Measurements from ENCODE around the gene ATF7.
"Not testable (repeated sequence)": the region's sequence is repeated elsewhere in the genome, so short reads cannot be mapped to it uniquely, and the experiment has no call there.

The ATF7 gene

GRCh38 chr12:53594897-53595615 is 31.1 kb downstream of the ATF7 start:
- DNase-seq: peak in 1 of 14 donors; percentile 44

GRCh38 chr12:53593707-53594106 is 32.5 kb downstream of the ATF7 start:
- DNase-seq: no peak

DNA sequence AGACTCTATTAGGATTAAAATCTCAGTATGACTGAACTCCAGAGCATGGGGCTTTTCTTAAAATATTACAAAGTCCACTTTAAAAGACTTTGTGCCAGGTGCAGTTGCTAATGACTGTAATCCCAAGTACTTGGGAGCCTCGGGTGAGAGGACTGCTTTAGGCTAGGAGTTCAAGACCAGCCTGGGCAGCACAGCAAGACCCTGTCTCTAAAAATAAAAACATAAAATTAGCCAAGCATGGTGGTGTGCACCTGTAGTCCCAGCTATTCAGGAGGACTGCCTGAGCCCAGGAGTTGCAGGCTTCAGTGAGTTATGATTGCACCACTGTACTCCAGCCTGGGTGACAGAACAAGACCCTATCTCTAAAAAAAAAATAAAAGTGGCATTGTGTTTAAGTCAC is 33.2 kb downstream of the ATF7 start:
- DNase-seq: no peak

DNA sequence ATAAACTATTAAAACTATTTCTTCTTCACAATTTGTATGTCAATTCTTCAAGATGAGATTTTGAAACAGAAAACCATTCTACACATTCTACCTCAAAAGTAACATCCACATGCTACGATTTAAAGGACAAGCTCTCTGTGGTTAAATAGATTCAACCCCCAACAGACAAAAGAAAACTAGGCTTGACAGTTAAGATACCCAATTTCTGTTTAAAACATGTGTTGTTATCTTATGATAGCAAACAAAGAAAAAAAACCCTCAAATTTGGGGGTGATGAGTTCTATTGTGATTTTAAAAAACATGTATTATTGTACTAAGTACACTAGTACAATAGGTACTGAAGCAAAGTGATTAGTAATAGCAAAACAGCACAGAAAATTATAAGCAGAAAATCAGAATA is 33.8 kb downstream of the ATF7 start:
- no peak for DNase-seq

- DNase-seq: peak in 9 of 14 donors; percentile 19 to 87 (median 39)
These were observed 34.6 kb downstream of the ATF7 start for GRCh38 chr12:53591301-53592206.

- DNase-seq: no peak
These were observed 35.5 kb downstream of the ATF7 start for GRCh38 chr12:53590652-53591051.

DNA sequence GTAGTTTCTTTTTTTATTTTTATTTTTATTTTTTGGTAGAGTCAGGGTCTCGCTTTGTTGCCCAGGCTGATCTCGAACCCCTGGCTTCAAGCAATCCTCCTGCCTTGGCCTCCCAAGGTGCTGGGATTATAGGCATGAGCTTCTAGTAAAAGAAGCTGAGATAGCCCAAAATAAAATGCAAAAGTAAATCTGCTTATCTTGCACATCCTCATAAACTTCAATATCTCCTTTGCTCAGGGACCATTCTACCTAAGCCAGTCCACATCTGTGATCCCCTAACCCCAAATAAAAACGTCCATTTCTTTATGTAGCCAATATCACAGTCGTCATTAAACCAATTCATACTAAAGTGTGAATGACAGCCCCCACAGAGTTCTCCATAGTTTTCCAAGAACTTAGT is 36.3 kb downstream of the ATF7 start:
- DNase-seq: no peak

- DNase-seq: no peak
These were observed 36.8 kb downstream of the ATF7 start for GRCh38 chr12:53589423-53589822.

GRCh38 chr12:53588123-53588522 is 38.1 kb downstream of the ATF7 start:
- DNase-seq: no peak

GRCh38 chr12:53586745-53587144 is 39.4 kb downstream of the ATF7 start:
- no peak for DNase-seq

DNA sequence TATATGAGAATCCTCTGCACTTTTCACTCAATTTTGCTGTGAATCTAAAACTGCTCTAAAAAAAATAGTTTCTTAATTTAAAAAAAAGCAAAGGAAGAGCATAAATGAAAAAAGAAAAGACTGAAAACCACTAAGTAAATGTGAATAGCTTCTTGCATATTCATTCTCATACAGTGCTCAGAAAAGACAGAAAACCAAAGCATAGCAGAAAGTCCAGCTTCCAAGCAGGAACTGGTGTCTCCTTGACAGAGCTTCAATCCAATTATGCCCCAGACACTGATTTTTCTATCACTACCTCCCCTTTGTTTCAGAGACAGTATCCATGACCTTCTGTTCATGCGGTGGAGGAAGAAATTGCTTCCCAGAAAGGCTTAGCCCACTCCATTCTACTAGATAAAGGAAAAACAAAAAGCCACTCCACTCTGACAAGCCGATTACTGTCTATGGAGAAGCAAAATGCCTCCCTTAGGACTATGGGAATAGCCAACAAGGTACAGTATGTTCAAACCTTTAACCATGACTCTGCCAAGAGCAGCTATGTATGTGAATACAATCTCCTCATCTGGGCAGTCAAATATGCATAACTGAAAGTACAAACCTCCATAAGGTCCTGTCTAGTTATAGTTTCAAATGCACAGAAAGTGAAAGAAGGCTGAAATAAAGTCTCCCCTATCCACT is 40.6 kb downstream of the ATF7 start:
- DNase-seq: peak in 1 of 14 donors; percentile 54

DNA sequence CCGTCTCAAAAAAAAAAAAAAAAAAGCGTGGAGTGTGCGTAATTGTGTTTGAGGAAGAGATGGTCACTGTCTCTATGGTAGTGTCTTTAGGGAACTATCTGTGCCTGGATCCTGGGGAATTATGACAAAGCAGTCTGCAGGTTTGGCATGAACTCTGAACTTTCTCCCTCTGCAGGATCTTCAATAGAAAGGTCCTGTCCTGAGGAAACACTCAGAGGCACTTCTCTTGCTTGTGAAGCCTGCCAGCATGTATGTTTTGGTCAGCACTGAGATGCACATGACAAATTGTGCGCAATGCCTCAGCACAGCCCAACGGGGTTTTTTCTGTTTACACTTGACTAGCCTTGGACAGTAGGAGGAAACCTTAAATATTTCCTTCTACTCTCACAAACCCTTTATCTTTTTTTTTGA is 46.6 kb downstream of the ATF7 start:
- DNase-seq: no peak

DNA sequence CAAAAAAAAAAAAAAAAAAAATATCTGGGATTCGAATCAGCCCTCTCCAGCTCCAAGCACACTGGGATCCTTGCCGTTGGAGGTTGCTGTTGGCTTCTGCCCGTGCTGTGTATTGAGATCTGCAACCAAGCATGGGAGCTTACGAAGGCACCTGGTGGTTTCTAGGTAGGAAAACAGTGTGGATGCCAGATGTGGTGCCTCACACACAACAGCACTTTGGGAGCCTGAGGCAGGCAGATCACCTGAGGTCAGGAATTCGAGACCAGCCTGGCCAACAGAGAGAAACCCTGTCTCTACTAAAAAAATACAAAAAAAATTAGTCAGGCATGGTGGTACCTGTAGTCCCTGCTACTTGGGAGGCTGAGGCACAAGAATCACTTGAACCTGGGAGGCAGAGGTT is 47.4 kb downstream of the ATF7 start:
- no peak for DNase-seq

DNA sequence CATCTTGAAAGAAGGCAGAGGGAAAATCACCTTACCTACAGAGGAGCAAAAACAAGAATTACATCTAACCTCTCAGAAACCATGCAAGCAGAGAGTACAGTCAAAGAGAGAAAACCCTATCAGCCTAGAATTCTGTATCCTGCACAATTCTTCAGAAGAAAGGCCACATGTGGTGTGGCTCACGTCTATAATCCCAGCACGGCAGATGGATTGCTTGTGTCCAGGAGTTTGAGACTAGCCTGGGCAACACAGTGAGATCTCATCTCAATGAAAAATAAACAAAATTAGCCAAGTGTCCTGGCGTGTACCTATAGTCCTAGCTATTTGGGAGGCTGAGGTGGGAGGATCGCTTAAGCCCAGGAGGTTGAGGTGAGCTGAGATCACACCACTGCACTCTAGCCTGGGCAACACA is 48.2 kb downstream of the ATF7 start:
- DNase-seq: no peak

DNA sequence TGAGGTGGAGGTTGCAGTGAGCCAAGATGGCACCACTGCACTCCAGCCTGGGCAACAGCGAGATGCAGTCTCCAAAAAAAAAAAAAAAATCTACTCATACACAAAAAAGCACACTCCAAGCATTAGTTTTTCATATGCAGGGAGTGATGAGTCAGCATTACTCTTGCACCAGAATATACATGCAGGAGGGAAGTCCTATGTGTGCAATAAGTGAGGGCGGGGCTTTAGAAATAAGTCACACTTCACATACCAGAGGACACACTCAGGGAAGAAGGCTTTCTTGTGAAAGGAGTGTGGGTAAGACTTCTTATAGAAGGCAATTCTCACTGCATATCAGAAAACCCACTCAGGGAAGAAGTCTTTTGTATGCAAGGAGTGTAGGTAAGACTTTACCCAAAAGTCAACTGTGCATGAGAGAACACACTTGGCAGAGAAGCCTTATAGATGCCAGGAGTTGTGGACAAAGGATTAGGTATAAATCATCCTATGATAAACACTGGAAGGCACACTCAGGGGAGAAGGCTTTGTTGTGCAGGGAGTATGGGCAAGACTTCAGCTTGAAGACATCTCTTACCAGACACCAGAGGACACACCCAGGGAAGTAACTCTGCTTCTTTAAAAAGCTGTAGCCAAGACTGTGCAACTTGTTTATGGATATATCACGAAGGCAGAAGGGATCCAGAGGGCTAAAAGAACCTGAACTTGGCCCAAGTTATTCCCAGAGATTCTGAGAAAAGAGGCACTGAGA is 50.5 kb downstream of the ATF7 start:
- no peak for DNase-seq

DNA sequence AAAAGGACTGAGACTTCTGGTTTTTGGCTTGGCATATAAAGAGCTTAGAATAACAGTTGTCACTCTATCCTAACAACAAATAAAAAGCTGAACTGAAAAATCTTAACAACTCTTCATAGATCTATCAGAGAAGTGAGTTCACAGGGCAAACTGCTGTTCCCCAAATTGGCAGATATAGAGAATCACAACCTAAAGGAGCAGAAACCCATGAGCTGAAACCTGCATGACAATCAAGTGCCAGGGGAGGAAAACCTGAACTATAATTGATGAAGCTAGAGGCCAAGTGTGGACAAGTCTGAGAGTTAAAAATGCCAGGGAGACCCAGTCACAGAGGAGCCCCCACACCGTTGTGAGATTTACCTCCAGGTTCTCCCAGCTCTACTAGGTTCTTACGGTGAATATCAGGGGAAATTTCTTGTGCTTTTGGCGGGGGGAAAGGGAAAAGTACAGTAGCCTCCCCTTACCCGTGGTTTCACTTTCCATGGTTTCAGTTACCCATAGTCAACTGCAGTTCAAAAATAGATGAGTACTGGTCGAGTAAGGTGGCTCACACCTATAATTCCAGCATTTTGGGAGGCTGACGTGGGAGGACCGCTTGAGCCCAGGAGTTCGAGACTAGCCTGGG is 53.9 kb downstream of the ATF7 start:
- no peak for DNase-seq

DNA sequence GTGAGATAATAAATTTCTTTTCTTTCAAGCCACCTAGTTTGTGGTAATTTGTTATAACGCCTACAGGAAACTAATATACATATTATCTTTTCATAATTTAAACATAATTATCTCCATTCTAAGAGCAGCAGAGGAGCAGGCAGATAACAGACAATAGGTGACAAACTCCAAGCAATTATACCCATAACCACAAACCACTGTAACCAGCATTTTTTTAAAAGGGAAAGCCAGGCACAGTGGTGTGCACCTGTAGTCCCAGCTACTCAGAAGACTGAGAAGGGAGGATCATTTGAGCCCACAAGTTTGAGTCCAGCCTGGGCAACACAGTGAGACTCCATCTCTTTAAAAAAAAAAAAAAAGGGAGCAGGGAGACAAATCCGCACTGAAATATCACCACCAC is 54.9 kb downstream of the ATF7 start:
- DNase-seq: no peak

DNA sequence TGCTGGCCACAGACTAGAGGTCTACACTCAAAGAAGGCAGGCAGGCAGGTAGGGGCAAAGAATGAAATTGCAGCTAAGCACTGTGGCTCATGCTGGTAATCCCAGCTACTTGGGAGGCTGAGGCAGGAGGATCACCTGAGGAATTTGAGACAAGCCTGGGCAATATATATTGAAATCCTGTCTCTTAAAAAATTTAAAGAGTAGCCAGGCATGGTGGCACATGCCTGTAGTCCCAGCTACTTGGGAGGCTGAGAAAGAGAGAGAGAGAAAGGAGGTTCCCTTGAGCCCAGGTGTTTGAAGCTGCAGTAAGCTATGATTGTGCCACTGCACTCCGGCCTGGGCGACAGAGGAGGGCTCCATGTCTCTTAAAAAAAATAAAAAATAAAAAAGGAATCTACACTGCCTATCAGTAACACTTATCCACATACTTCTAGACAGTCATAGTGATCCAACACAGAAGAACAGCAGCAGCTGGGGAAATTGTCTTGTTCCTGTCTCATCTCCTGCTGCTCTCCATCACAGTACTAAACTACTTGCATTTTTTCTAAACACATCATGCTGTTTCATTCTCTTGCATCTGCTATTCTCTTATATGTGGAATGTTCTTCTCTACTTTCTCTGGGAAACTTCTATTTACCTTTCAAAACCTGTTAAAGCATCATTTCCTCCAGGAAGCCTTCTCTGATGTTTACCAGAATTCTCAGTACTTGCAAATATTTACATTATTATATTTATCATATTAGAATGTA is 57.2 kb downstream of the ATF7 start:
- no peak for DNase-seq

- DNase-seq: no peak
These were observed 58.0 kb downstream of the ATF7 start for GRCh38 chr12:53567961-53568808.

- DNase-seq: not testable (repeated sequence)
These were observed 60.8 kb downstream of the ATF7 start for GRCh38 chr12:53565376-53565775.

All from C1 segment of cervical spinal cord (tissue), 14 donors.